NCI-H1436 treated with DMSO at 0.1 percent for 48 hours (cell line): ENCODE results near the gene DBF4B.
A peak's percentile ranks its signal among the peaks of the same experiment; 100 is the strongest.
"Not testable (repeated sequence)": the region's sequence is repeated elsewhere in the genome, so short reads cannot be mapped to it uniquely, and the experiment has no call there.

Experiments
- DNase-seq: peaks from one replicate; lab custom pipeline; 2025; lab: John Stamatoyannopoulos, UW

Gene DBF4B

GRCh38 chr17:44708401-44709263, at the start of gene DBF4B:
Gene DBF4B (plus strand): TSS chr17:44708665. CDS start chr17:44708821, 156 bp downstream.
- DNase-seq, result peak; percentile 56

- DNase-seq, result no peak
Observed at GRCh38 chr17:44661835-44662234, 46.6 kb upstream of the DBF4B start.

GRCh38 chr17:44663095-44663494, 45.4 kb upstream of the DBF4B start:
- no peak for DNase-seq

GRCh38 chr17:44664867-44665266, 43.6 kb upstream of the DBF4B start:
- DNase-seq, result no peak

GRCh38 chr17:44666006-44666405, 42.5 kb upstream of the DBF4B start:
- no peak for DNase-seq

GRCh38 chr17:44672479-44673093, 35.9 kb upstream of the DBF4B start:
- DNase-seq, result no peak

- DNase-seq, result no peak
Observed at GRCh38 chr17:44673893-44674292, 34.6 kb upstream of the DBF4B start.

- no peak for DNase-seq
Observed at GRCh38 chr17:44677136-44677535, 31.3 kb upstream of the DBF4B start.

- DNase-seq, result not testable (repeated sequence)
Observed at GRCh38 chr17:44683303-44683702, 25.2 kb upstream of the DBF4B start.

GRCh38 chr17:44687756-44688155, 20.7 kb upstream of the DBF4B start:
- DNase-seq, result no peak

- no peak for DNase-seq
Observed at GRCh38 chr17:44688200-44688599, 20.3 kb upstream of the DBF4B start.

- no peak for DNase-seq
Observed at GRCh38 chr17:44688675-44689476, 19.6 kb upstream of the DBF4B start.

- DNase-seq, result peak; percentile 72
Observed at GRCh38 chr17:44689477-44690217, 18.8 kb upstream of the DBF4B start, which contains the start of gene CCDC43. Gene CCDC43 (minus strand): TSS chr17:44689776. CDS start chr17:44689753, 23 bp downstream.

GRCh38 chr17:44690746-44691306, 17.6 kb upstream of the DBF4B start:
- not testable (repeated sequence) for DNase-seq

- no peak for DNase-seq
Observed at GRCh38 chr17:44693609-44694008, 14.9 kb upstream of the DBF4B start.

- DNase-seq, result not testable (repeated sequence)
Observed at GRCh38 chr17:44700288-44700687, 8.2 kb upstream of the DBF4B start.

- no peak for DNase-seq
Observed at GRCh38 chr17:44707755-44708400, 587 bp upstream of the DBF4B start.

- no peak for DNase-seq
Observed at GRCh38 chr17:44719444-44719843, 11.0 kb downstream of the DBF4B start.

GRCh38 chr17:44722254-44722653, 13.8 kb downstream of the DBF4B start:
- DNase-seq, result no peak

GRCh38 chr17:44726121-44726520, 17.7 kb downstream of the DBF4B start:
- DNase-seq, result not testable (repeated sequence)

- DNase-seq, result no peak
Observed at GRCh38 chr17:44733753-44734152, 25.3 kb downstream of the DBF4B start.
